GM19035 (cell line): Measurements from ENCODE around the gene GUCY1B1.

ENCODE experiments used
- ATAC-seq: cut with Tn5 transposase; IDR thresholded peaks from one replicate; pipeline ENCODE4 v1.9.1; 2021; ENCODE audit not compliant: unreplicated experiment

The GUCY1B1 gene

GRCh38 chr4:155855897-155856296 lies 97.1 kb downstream of the GUCY1B1 start:
- ATAC-seq = no peak
